BJ (cell line): ENCODE measurements around the gene MFAP2. TPM values are rescaled to one million over a fixed set of nuclear protein-coding genes. Genes with fewer than 3 reads are reported as not detected.

ENCODE experiments used
- CTCF ChIA-PET: fragments of 350-600 bp; formaldehyde crosslinking; extraction: SDS; loops from one replicate; lab custom pipeline; 2021; ENCODE audit warnings: antibody characterized with exemption, inconsistent platforms; lab: Yijun Ruan, JAX
- POLR2A ChIA-PET: fragments of 300-600 bp; sonication (Branson Sonifier 250); formaldehyde crosslinking; extraction: SDS; loops from one replicate; lab custom pipeline; 2021; ENCODE audit warnings: antibody characterized with exemption; lab: Charles Lee
- DNase-seq: peaks from one replicate; pipeline ENCODE4 v3.0.0-alpha.2; 2011; ENCODE audit warnings: low read depth
- H3K27me3 ChIP-seq: 2 replicates; pipeline ENCODE4 v1.6.0; 2011; ENCODE audit warnings: low read length; ENCODE audit not compliant: control insufficient read depth, insufficient read depth
- H3K36me3 ChIP-seq: 2 replicates; pipeline ENCODE4 v1.5.1; 2011; ENCODE audit warnings: low read length; ENCODE audit not compliant: control insufficient read depth, insufficient read depth
- H3K4me3 ChIP-seq: 2 replicates; pipeline ENCODE4 v1.5.1; 2011; ENCODE audit warnings: low read depth, mild to moderate bottlenecking, control low read depth, low read length
- CTCF ChIP-seq: IDR thresholded peaks from 2 replicates; pipeline ENCODE4 v1.5.1; 2011; ENCODE audit warnings: low read depth, mild to moderate bottlenecking, control low read depth, inconsistent platforms, low read length, moderate library complexity; ENCODE audit not compliant: insufficient read depth
- polyA plus RNA-seq: library from polyadenylated mRNA; depleted of rRNA; stranded (reverse); fragments of >200 nt; gene quantifications from 2 replicates; pipeline ENCODE4 v1.2.3, GENCODE V29; 2011

The MFAP2 gene
- polyA plus RNA-seq, 1 experiment = 115 TPM

GRCh38 chr1:16983649-16984048, 3.2 kb upstream of the MFAP2 start:
- TF ChIP-seq CTCF = no peak
- peaks cover 2% of the 10 kb centered on the region; the same call in 1 of the 2 replicates for H3K36me3 ChIP-seq
- no peak for DNase-seq
- no peak overlapping the region for H3K4me3 ChIP-seq
- H3K27me3 ChIP-seq = no peaks in the 10 kb centered on the region
- ChIA-PET POLR2A (no interaction called here), CTCF (no interaction called here)

GRCh38 chr1:16982902-16983301, 2.5 kb upstream of the MFAP2 start:
- POLR2A ChIA-PET = no interaction called here
- no peak for DNase-seq

GRCh38 chr1:16981269-16981849, 939 bp upstream of the MFAP2 start:
- Histone ChIP-seq H3K36me3 (peaks cover 1% of the 10 kb centered on the region), H3K4me3 (no peak overlapping the region), H3K27me3 (no peaks in the 10 kb centered on the region)
- peak; percentile 49 for DNase-seq
- TF ChIP-seq CTCF = no peak
- ChIA-PET CTCF (interaction anchor here (0.9 to 1.9 kb wide), 4 partner anchors 14 to 30 kb away, joined by 3 to 6 read pairs (median 3); no protein-coding TSS in a partner anchor), POLR2A (no interaction called here)

More at GRCh38 chr1:16982902-16983301, 2.5 kb upstream of the MFAP2 start:
- TF ChIP-seq CTCF = no peak
- CTCF ChIA-PET = interaction anchor here (1.9 kb wide), 1 partner anchor 22 kb away, joined by 6 read pairs; no protein-coding TSS in a partner anchor
- Histone ChIP-seq H3K4me3 (no peak overlapping the region), H3K36me3 (peaks cover 2% of the 10 kb centered on the region; the same call in 1 of the 2 replicates), H3K27me3 (no peaks in the 10 kb centered on the region)

GRCh38 chr1:16979475-16980327, 719 bp downstream of the MFAP2 start:
- Histone ChIP-seq H3K4me3 (peak overlapping the region; percentile 66), H3K36me3 (peaks cover 4% of the 10 kb centered on the region), H3K27me3 (no peaks in the 10 kb centered on the region)
- ChIA-PET CTCF (interaction anchor here (1.1 to 2.4 kb wide), 4 partner anchors 12 to 28 kb away, joined by 3 to 8 read pairs (median 6); no protein-coding TSS in a partner anchor), POLR2A (interaction anchor here (0.6 to 0.7 kb wide), 2 partner anchors 29 to 83 kb away, joined by 3 read pairs; no protein-coding TSS in a partner anchor)
- DNase-seq = no peak
- TF ChIP-seq CTCF = no peak
